WTC11 (cell line): Measurements from ENCODE around the gene DCT. TPM values are rescaled to one million over a fixed set of nuclear protein-coding genes. Genes with fewer than 3 reads are reported as not detected.

ENCODE experiments used
- ATAC-seq: fragments of 200-7000 bp; cut with Tn5 transposase; 2 replicates; pipeline ENCODE4 v1.10.0; 2021; ENCODE audit warnings: mild to moderate bottlenecking, moderate library complexity
- CTCF ChIA-PET: fragments of 300-600 bp; sonication (Branson Sonifier 250); formaldehyde crosslinking; loops from one replicate; lab custom pipeline; 2021; ENCODE audit warnings: antibody characterized with exemption; lab: Charles Lee
- POLR2A ChIA-PET: fragments of 350-600 bp; sonication (Branson Sonifier 250); formaldehyde crosslinking; loops from one replicate; lab custom pipeline; 2021; ENCODE audit warnings: antibody characterized with exemption; lab: Charles Lee
- DNase-seq: peaks from one replicate; pipeline ENCODE4 v3.0.0; 2021; ENCODE audit warnings: low spot score
- H3K27ac Mint-ChIP-seq: 2 replicates; pipeline ENCODE4 v1.8.0; 2021; ENCODE audit warnings: mixed read lengths
- H3K27me3 Mint-ChIP-seq: 2 replicates; pipeline ENCODE4 v1.8.0; 2021; ENCODE audit warnings: low read depth, mild to moderate bottlenecking, moderate library complexity, mixed read lengths
- H3K36me3 Mint-ChIP-seq: 2 replicates; pipeline ENCODE4 v1.8.0; 2021; ENCODE audit warnings: mixed read lengths
- H3K4me1 Mint-ChIP-seq: 2 replicates; pipeline ENCODE4 v1.8.0; 2022; ENCODE audit warnings: mixed read lengths
- H3K4me3 Mint-ChIP-seq: 2 replicates; pipeline ENCODE4 v1.8.0; 2021; ENCODE audit warnings: mild to moderate bottlenecking, moderate library complexity, mixed read lengths
- H3K9me3 Mint-ChIP-seq: 2 replicates; pipeline ENCODE4 v1.8.0; 2021; ENCODE audit warnings: mixed read lengths
- ATF1 ChIP-seq: sonication (generic); formaldehyde crosslinking; IDR thresholded peaks from 2 replicates; pipeline ENCODE4 v1.8.1; 2023; ENCODE audit warnings: mild to moderate bottlenecking, moderate library complexity, missing genetic modification reagents
- CREB1 ChIP-seq: sonication (generic); formaldehyde crosslinking; IDR thresholded peaks from 2 replicates; pipeline ENCODE4 v1.8.0; 2023; ENCODE audit warnings: mild to moderate bottlenecking, missing genetic modification reagents
- CREM ChIP-seq: sonication (generic); formaldehyde crosslinking; IDR thresholded peaks from 2 replicates; pipeline ENCODE4 v1.8.1; 2022; ENCODE audit warnings: mild to moderate bottlenecking, missing genetic modification reagents, moderate library complexity
- ELF4 ChIP-seq: sonication (generic); formaldehyde crosslinking; IDR thresholded peaks from 2 replicates; pipeline ENCODE4 v1.8.1; 2022; ENCODE audit warnings: low read depth, mild to moderate bottlenecking, moderate library complexity, missing genetic modification reagents
- ESRRA ChIP-seq: sonication (generic); formaldehyde crosslinking; IDR thresholded peaks from 2 replicates; pipeline ENCODE4 v1.8.1; 2022; ENCODE audit warnings: mild to moderate bottlenecking, missing genetic modification reagents, borderline replicate concordance
- FOXJ3 ChIP-seq: sonication (generic); formaldehyde crosslinking; IDR thresholded peaks from 2 replicates; pipeline ENCODE4 v1.9.0; 2021; ENCODE audit warnings: missing genetic modification reagents, mild to moderate bottlenecking, borderline replicate concordance
- GABPB1 ChIP-seq: sonication (generic); formaldehyde crosslinking; IDR thresholded peaks from 2 replicates; pipeline ENCODE4 v1.8.1; 2023; ENCODE audit warnings: mild to moderate bottlenecking, missing genetic modification reagents
- GTF2I ChIP-seq: fragments of 250-450 bp; sonication (Bioruptor Pico); conservative IDR thresholded peaks from 2 replicates; pipeline ENCODE4 v1.4.0; 2021; ENCODE audit warnings: mild to moderate bottlenecking
- HMGXB4 ChIP-seq: sonication (generic); formaldehyde crosslinking; IDR thresholded peaks from 2 replicates; pipeline ENCODE4 v1.8.1; 2023; ENCODE audit warnings: mild to moderate bottlenecking, moderate library complexity, missing genetic modification reagents
- IRF2 ChIP-seq: sonication (generic); formaldehyde crosslinking; IDR thresholded peaks from 2 replicates; pipeline ENCODE4 v1.8.0; 2022; ENCODE audit warnings: low read depth, missing genetic modification reagents, borderline replicate concordance
- JUN ChIP-seq: sonication (generic); formaldehyde crosslinking; IDR thresholded peaks from 2 replicates; pipeline ENCODE4 v1.8.0; 2023; ENCODE audit warnings: mild to moderate bottlenecking, missing genetic modification reagents
- KAT7 ChIP-seq: sonication (generic); formaldehyde crosslinking; IDR thresholded peaks from 2 replicates; pipeline ENCODE4 v1.8.1; 2023; ENCODE audit warnings: missing genetic modification reagents, mild to moderate bottlenecking, borderline replicate concordance
- RELA ChIP-seq: sonication (generic); formaldehyde crosslinking; IDR thresholded peaks from 2 replicates; pipeline ENCODE4 v1.8.1; 2022; ENCODE audit warnings: missing genetic modification reagents, mild to moderate bottlenecking, borderline replicate concordance
- RORB ChIP-seq: fragments of 250-450 bp; sonication (Bioruptor Pico); IDR thresholded peaks from 2 replicates; pipeline ENCODE4 v1.9.0; 2021; ENCODE audit warnings: mild to moderate bottlenecking
- SOX15 ChIP-seq: fragments of 250-450 bp; sonication (Bioruptor Pico); IDR thresholded peaks from 2 replicates; pipeline ENCODE4 v1.9.0; 2021; ENCODE audit warnings: mild to moderate bottlenecking
- USF2 ChIP-seq: sonication (generic); formaldehyde crosslinking; IDR thresholded peaks from 2 replicates; pipeline ENCODE4 v1.8.1; 2023; ENCODE audit warnings: mild to moderate bottlenecking, missing genetic modification reagents, moderate library complexity
- ZNF121 ChIP-seq: sonication (generic); formaldehyde crosslinking; IDR thresholded peaks from 2 replicates; pipeline ENCODE4 v1.8.0; 2023; ENCODE audit warnings: missing genetic modification reagents
- ZNF138 ChIP-seq: sonication (generic); formaldehyde crosslinking; conservative IDR thresholded peaks from 2 replicates; pipeline ENCODE4 v1.8.1; 2022; ENCODE audit warnings: mild to moderate bottlenecking, moderate library complexity, missing genetic modification reagents
- ZNF423 ChIP-seq: fragments of 250-450 bp; sonication (Bioruptor Pico); IDR thresholded peaks from 2 replicates; pipeline ENCODE4 v2.1.2; 2022; ENCODE audit warnings: mild to moderate bottlenecking, moderate library complexity
- ZNF532 ChIP-seq: fragments of 250-450 bp; sonication (Bioruptor Pico); IDR thresholded peaks from 2 replicates; pipeline ENCODE4 v1.9.0; 2021; ENCODE audit warnings: mild to moderate bottlenecking, borderline replicate concordance
- total RNA-seq: library from RNA; stranded (reverse); gene quantifications from 3 replicates; pipeline ENCODE4 v1.2.3, GENCODE V29; 2021
- TF ChIP-seq, protein P1 (sequence below): sonication (generic); formaldehyde crosslinking; conservative IDR thresholded peaks from 2 replicates; pipeline ENCODE4 v1.8.1; 2023; ENCODE audit warnings: mild to moderate bottlenecking, low read depth, missing genetic modification reagents, moderate library complexity
- TF ChIP-seq, protein P2 (sequence below): sonication (generic); formaldehyde crosslinking; IDR thresholded peaks from 2 replicates; pipeline ENCODE4 v1.8.0; 2023; ENCODE audit warnings: missing genetic modification reagents
- TF ChIP-seq, protein P3 (sequence below): sonication (generic); formaldehyde crosslinking; IDR thresholded peaks from 2 replicates; pipeline ENCODE4 v1.8.0; 2022; ENCODE audit warnings: mild to moderate bottlenecking, missing genetic modification reagents

The DCT gene
- total RNA-seq, 1 experiment from 2014 or later: not detected

DNA sequence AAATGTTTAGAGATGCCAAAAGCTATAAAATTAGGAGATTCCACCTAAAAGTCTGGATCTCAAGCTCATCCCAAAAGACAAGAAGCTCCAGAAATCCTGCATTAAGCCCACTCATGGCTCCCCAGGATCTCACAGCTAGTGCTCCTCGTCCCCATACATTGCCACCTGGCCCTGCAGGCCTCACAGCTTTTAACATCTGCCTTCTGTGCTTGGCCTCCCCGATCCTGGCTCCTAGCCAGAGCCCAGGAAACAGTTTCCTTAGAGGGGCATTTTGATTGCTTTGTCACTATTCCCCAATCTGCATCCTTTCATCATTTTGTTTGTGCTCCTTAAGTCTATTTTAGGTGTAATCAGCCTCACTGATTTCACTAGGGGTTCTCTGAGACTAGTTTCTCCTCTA lies 14.5 kb upstream of the DCT start (continued):
- no peak for TF ChIP-seq CREB1 (CRISPR knock-in tag)
- TF ChIP-seq USF2 (CRISPR knock-in tag): no peak
- no peak for TF ChIP-seq JUN (CRISPR knock-in tag)
- no peak for TF ChIP-seq HMGXB4

DNA sequence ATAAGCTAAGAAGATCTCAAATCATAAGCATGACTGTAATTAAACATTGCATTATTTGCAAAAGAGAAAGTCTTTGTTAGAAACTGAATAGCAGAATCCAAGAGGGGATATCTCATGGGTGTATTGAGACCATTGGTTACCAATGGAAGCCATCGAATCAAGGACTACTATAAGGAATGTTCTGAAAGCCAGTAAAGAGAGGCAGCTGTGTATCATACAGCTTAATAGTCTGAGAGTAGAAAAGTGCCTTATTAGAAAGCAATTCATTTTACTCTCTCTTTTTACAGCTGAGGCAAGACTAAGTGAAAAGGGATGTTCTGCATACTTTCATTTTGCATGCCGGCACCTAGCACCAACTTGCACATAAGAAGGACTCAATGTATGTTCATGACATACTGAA lies 7.6 kb upstream of the DCT start:
- POLR2A ChIA-PET: no interaction called here
- DNase-seq: no peak
- TF ChIP-seq ATF1 (CRISPR knock-in tag) (no peak), ZNF121 (CRISPR knock-in tag) (no peak), ZNF532 (CRISPR knock-in tag) (no peak)
- TF ChIP-seq, all 79 proteins: peak for 0
- H3K4me1 Mint-ChIP-seq: no peaks in the 10 kb centered on the region
- H3K27me3 Mint-ChIP-seq: no peaks in the 10 kb centered on the region; the same call in 1 of the 2 replicates
- CTCF ChIA-PET: no interaction called here
- H3K36me3 Mint-ChIP-seq: no peaks in the 10 kb centered on the region
- no peak overlapping the region for H3K27ac Mint-ChIP-seq
- no peaks in the 10 kb centered on the region for H3K9me3 Mint-ChIP-seq
- no peak overlapping the region for H3K4me3 Mint-ChIP-seq
- ATAC-seq: no peak

- peaks cover 4% of the 10 kb centered on the region for H3K27me3 Mint-ChIP-seq
- TF ChIP-seq ESRRA (CRISPR knock-in tag) (no peak), RORB (CRISPR knock-in tag) (no peak), ZNF138 (CRISPR knock-in tag) (no peak), RELA (no peak), KAT7 (CRISPR knock-in tag) (no peak), USF2 (CRISPR knock-in tag) (no peak), SOX15 (CRISPR knock-in tag) (no peak), ELF4 (CRISPR knock-in tag) (no peak), IRF2 (no peak), FOXJ3 (no peak), GABPB1 (no peak), GTF2I (CRISPR knock-in tag) (no peak), CREM (CRISPR knock-in tag) (no peak), ZNF423 (CRISPR knock-in tag) (no peak)
- TF ChIP-seq, protein P1, sequence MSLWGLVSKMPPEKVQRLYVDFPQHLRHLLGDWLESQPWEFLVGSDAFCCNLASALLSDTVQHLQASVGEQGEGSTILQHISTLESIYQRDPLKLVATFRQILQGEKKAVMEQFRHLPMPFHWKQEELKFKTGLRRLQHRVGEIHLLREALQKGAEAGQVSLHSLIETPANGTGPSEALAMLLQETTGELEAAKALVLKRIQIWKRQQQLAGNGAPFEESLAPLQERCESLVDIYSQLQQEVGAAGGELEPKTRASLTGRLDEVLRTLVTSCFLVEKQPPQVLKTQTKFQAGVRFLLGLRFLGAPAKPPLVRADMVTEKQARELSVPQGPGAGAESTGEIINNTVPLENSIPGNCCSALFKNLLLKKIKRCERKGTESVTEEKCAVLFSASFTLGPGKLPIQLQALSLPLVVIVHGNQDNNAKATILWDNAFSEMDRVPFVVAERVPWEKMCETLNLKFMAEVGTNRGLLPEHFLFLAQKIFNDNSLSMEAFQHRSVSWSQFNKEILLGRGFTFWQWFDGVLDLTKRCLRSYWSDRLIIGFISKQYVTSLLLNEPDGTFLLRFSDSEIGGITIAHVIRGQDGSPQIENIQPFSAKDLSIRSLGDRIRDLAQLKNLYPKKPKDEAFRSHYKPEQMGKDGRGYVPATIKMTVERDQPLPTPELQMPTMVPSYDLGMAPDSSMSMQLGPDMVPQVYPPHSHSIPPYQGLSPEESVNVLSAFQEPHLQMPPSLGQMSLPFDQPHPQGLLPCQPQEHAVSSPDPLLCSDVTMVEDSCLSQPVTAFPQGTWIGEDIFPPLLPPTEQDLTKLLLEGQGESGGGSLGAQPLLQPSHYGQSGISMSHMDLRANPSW (CRISPR knock-in tag): no peak
- TF ChIP-seq, protein P2, sequence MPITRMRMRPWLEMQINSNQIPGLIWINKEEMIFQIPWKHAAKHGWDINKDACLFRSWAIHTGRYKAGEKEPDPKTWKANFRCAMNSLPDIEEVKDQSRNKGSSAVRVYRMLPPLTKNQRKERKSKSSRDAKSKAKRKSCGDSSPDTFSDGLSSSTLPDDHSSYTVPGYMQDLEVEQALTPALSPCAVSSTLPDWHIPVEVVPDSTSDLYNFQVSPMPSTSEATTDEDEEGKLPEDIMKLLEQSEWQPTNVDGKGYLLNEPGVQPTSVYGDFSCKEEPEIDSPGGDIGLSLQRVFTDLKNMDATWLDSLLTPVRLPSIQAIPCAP (CRISPR knock-in tag): no peak
- TF ChIP-seq, protein P3, sequence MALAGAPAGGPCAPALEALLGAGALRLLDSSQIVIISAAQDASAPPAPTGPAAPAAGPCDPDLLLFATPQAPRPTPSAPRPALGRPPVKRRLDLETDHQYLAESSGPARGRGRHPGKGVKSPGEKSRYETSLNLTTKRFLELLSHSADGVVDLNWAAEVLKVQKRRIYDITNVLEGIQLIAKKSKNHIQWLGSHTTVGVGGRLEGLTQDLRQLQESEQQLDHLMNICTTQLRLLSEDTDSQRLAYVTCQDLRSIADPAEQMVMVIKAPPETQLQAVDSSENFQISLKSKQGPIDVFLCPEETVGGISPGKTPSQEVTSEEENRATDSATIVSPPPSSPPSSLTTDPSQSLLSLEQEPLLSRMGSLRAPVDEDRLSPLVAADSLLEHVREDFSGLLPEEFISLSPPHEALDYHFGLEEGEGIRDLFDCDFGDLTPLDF: no peak
- no peaks in the 10 kb centered on the region for H3K36me3 Mint-ChIP-seq
- no peak overlapping the region for H3K4me3 Mint-ChIP-seq
- H3K9me3 Mint-ChIP-seq: peaks cover 5% of the 10 kb centered on the region; the same call in 1 of the 2 replicates
- POLR2A ChIA-PET: no interaction called here
- ATAC-seq (no peak), DNase-seq (no peak)
- no peak overlapping the region for H3K27ac Mint-ChIP-seq
- CTCF ChIA-PET: no interaction called here
- H3K4me1 Mint-ChIP-seq: no peaks in the 10 kb centered on the region
Measured at GRCh38 chr13:94483970-94484369, 4.5 kb upstream of the DCT start.
